ENCODE results near the gene RNF38.

- TF ChIP-seq POLR2A (IDR thresholded peaks at IDR 0.05), result no peak
- TF ChIP-seq CTCF (IDR thresholded peaks at IDR 0.05), result no peak
Measured at GRCh38 chr9:36424289-36425055, 24.4 kb upstream of the RNF38 start.
